Raji (cell line): ENCODE results near the gene ABCC1.

Experiments
- POLR2A ChIP-seq: IDR thresholded peaks from 2 replicates; pipeline ENCODE4 v1.6.1; 2011; ENCODE audit warnings: low read depth, low read length, control low read depth; ENCODE audit not compliant: insufficient read depth

The ABCC1 gene

DNA sequence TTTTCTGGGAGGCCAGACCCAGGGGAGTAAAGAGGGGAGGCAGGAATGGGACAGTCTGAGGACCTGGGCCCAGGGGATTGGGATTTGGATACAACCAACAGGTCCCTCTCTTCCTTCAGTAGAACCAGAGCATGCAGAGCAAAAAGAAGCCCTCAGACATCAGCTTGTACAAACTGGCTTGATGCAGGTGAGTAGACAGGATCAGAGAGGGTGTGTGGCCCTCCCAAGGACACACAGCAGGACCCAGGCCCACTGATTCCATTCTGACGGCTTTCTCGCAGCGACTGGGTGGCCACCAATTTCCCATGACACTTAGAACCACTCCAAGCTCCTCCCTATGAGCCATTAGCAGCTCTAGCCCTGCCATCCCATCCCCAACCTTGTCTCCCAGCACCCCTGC is 210.2 kb downstream of the ABCC1 start:
- no peak for TF ChIP-seq POLR2A

DNA sequence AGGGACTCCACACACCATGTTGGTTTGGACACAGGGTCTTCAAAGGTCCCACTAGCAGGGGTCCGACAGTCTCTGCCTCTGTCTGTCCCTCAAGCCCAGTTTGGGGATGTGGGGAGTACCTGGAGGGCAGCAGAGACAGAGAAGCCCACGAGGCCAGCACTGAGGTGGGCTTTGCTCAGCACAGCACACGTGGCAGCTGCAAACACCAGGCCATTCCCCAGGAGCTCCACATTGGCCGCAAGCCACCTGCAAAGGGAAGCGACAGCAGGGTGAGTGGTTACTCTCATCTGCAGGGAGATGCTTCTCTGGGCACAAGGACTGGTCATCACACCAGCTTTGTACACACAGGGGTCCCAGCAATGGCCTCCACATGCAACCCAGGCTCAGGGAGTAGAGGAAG is 211.9 kb downstream of the ABCC1 start:
- no peak for TF ChIP-seq POLR2A

DNA sequence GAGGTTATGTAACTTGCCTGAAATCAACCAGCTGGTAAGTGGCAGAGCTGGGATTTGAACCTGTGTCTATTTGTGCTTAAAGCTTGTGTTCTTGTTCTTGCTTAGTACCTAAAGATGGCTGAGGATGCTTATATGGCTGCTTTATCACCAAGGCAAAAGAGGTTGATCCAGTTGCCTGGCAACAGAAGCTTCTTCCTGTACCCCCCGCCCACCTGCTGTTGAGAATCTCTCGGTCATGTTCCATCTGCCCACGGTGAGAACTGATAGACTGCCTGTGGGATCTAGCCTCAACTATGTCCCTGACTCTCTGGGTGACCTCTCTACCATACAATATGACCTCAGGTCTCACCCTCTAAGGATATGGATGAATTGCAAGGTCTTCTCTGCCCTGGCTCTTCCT is 213.2 kb downstream of the ABCC1 start:
- no peak for TF ChIP-seq POLR2A

GRCh38 chr16:16163109-16163508 is 213.7 kb downstream of the ABCC1 start:
- no peak for TF ChIP-seq POLR2A

GRCh38 chr16:16163571-16163970 is 214.2 kb downstream of the ABCC1 start:
- TF ChIP-seq POLR2A: no peak

DNA sequence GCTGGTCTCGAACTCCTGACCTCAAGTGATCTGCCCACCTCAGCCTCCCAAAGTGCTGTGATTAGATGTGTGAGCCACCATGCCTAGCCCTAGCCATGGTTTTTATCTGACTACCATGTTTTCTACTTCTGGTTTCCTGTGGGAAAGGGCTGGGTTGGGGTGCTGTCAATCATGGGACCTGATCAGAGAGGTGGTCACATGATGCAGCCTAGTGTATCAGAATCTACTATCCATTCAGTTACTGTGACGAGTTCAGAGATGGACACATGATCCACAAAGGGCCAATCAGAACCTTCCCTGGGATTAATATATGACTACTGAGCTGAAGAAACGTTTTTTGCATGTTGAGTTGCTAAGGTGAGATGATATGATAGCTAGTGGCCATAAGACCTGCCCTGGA is 214.8 kb downstream of the ABCC1 start:
- TF ChIP-seq POLR2A: no peak

DNA sequence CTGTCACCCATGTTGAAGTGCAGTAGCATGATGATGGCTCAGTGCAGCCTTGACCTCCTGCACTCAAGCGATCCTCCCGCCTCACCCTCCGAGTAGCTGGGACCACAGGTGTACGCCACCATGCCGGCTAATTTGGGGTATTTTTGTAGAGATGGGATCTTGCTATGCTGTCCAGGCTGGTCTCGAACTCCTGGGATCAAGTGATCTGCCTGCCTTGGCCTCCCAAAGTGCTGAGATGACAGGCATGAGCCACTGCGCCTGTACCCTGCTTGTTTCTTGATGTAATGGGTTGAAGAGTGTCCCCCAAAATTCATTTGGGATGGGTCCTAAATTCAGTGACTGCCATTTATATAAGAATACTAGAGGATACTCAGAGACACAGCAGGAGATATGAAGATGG is 216.7 kb downstream of the ABCC1 start:
- no peak for TF ChIP-seq POLR2A

DNA sequence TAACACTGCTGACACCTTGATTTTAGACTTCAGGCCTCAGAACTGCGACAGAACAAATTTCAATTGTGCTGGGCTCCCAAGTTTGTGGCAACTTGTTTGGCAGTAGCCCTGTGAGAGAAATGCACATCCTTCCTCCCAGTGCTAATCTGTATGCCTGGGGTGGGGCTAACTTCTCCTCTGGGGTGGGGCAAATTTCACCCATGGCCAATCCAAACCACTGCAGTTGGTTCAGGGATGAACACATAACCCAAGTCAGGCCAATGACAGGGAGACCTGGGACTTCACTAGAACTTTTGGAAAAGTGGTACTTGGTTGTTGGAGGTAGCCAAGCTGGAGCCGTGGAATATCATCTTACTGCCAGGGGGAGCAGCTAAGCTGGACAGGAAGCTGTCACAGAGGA is 217.5 kb downstream of the ABCC1 start:
- no peak for TF ChIP-seq POLR2A

GRCh38 chr16:16167927-16168326 is 218.5 kb downstream of the ABCC1 start:
- TF ChIP-seq POLR2A: no peak

DNA sequence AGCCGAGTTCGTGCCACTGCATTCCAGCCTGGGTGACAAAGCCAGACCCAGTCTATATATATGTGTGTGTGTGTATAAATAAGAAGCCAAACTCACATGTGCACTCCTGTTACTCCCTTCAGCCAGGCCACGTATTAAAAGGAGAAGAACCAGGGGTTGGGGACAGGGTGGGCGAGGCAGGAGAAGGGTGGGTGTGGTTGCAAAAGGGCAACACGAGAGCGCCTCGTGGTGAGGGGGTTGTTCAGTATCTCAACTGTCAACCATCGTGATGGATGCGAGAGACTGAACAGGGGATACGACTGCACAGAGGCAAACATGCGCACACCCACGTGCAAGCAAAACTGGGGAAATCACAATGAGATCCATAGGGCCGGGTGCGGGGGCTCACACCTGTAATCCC is 219.0 kb downstream of the ABCC1 start:
- no peak for TF ChIP-seq POLR2A

- no peak for TF ChIP-seq POLR2A
These were observed 220.2 kb downstream of the ABCC1 start for GRCh38 chr16:16169615-16170014.

DNA sequence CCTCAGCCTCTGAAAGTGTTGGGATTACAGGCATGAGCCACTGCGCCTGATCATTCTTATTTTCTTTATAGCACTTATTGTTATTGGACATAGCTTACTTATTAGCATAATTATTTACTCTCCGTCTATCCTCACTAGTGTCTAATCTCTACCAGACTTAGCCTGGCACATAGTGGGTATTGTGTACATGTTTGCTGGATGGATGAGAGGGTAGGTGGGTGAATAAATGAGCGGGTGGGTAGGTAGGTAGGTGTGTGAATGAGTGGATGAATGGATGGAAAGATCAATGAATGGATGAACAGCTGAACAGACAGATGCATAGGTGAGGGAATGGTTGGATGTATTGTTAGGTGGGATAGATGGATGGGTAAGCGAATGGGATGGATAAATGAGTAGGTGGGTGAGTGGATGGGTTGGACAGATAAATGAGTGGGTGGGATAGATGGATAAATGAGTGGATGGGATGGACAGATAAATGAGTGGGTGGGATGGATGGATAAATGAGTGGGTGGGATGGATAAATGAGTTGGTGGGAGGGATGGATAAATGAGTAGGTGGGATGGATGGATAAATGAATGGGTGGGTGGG is 222.0 kb downstream of the ABCC1 start:
- TF ChIP-seq POLR2A: no peak

DNA sequence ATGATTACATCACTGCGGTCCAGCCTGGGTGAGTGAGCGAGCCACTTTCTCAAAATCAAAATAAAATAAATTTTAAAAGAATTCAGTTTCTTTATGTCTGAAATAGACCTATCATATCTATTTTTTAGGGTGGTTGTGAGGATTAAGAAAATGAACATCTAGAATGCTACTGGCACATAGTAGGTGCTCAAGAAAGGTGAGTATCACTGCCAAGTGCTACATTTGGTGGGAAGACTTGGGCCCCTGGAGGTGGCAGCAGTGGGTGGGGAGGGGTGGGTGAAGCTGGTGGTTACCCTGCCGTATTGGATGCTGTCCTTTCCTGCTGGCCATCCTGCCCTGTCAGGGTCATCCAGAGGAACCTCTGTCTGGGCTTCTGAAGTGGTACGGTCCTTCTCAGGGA is 223.6 kb downstream of the ABCC1 start:
- no peak for TF ChIP-seq POLR2A

DNA sequence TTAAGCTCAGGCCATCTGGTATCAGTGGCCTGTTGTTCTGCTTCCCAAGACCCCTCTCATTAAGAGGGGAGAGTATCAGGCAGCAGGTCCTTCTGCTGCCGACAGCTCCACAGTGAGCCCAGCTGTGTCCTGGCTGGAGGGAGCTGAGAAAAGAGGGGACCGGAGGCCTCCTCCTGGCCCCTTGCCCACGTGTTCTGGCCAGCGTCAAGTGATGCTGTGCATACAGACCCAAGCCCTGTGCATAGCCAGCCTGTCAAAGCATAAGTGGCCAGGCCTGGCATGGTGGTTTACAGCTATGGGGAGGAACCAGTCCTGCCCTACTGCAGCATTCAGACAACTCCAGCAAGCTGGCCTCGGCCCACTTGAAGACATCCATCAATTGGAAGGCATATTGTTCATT is 225.9 kb downstream of the ABCC1 start:
- TF ChIP-seq POLR2A: no peak

GRCh38 chr16:16176328-16176727 is 226.9 kb downstream of the ABCC1 start:
- no peak for TF ChIP-seq POLR2A

DNA sequence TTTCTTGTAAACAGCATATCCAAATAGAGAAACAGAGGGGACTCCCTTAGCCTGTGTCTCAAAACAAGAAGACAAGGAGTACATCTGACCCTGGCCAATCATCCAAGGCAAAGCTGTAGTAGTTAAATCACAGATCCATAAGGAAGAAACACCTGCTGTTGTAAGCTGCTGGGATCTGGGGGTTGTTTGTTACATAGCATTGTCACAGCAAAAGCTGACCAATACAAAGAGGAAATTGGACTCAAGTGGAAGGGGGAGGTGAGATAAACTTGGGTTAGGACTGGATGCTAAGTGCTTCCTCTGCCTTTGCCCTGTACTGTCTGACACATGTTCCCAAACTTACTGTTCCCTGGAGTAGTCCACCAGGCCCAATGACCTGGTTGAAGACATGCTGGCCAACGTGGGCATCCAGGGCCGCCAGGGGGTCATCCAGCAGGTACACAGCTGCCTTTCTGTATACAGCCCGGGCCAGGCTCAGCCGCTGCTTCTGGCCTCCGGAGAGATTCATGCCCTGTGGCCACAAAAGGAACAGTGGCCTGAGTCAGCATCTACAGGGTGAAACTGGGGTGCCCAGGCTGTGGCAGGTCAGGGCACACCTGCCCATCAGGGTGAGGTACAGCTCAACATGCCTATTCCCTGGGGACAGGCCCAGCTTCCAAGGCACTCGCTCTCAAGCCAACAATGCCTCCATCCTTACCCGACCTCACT is 229.2 kb downstream of the ABCC1 start:
- TF ChIP-seq POLR2A: no peak

GRCh38 chr16:16182918-16183317 is 233.5 kb downstream of the ABCC1 start:
- TF ChIP-seq POLR2A: no peak
